Activated CD4-positive, alpha-beta T cell treated with anti-CD3 and anti-CD28 coated beads, Interleukin-2, amount 10 ng/mL, durations not matched to agents 24 days and 14 days (primary cell): ENCODE measurements around the gene IMPA2. TPM values are rescaled to one million over a fixed set of nuclear protein-coding genes. Genes with fewer than 3 reads are reported as not detected.
A peak's percentile ranks its signal among the peaks of the same experiment; 100 is the strongest.
"Not testable (repeated sequence)": the region's sequence is repeated elsewhere in the genome, so short reads cannot be mapped to it uniquely, and the experiment has no call there.

Experiments
- DNase-seq: peaks from one replicate; pipeline ENCODE4 v3.0.0; 2022
- H3K27ac Mint-ChIP-seq: one replicate; pipeline ENCODE4 v1.8.0; 2022; ENCODE audit warnings: mild to moderate bottlenecking, mixed read lengths
- H3K27me3 Mint-ChIP-seq: one replicate; pipeline ENCODE4 v1.8.0; 2022; ENCODE audit warnings: mixed read lengths
- H3K36me3 Mint-ChIP-seq: one replicate; pipeline ENCODE4 v1.8.0; 2022; ENCODE audit warnings: low read depth, mild to moderate bottlenecking, mixed read lengths
- H3K4me1 Mint-ChIP-seq: one replicate; pipeline ENCODE4 v1.8.0; 2021; ENCODE audit warnings: mixed read lengths
- H3K4me3 Mint-ChIP-seq: one replicate; pipeline ENCODE4 v1.8.0; 2022; ENCODE audit warnings: mild to moderate bottlenecking, moderate library complexity, mixed read lengths
- H3K9me3 Mint-ChIP-seq: one replicate; pipeline ENCODE4 v1.8.0; 2021; ENCODE audit warnings: mixed read lengths
- intact Hi-C: fragments of 100-400 bp; cut with micrococcal nuclease; formaldehyde crosslinking; loops from one replicate; pipeline ENCODE4 v1.15.1; 2023
- total RNA-seq: library from RNA; stranded (reverse); gene quantifications from 2 replicates; pipeline ENCODE4 v1.2.3, GENCODE V29; 2022

The IMPA2 gene
- 18.8 and 20.1 TPM in 2 replicates for total RNA-seq

GRCh38 chr18:11981192-11981542, at the start of gene IMPA2:
Gene IMPA2, plus strand, starts transcription at chr18:11981507. Its CDS starts 163 bp downstream, at chr18:11981670.
- Mint-ChIP-seq H3K36me3 (no peaks in the 10 kb centered on the region), H3K27ac (peak within 1 kb of the TSS; percentile 89), H3K27me3 (peaks cover 10% of the 10 kb centered on the region), H3K4me1 (peaks cover 17% of the 10 kb centered on the region), H3K4me3 (peak within 1 kb of the TSS; percentile 91), H3K9me3 (no peaks in the 10 kb centered on the region)
- intact Hi-C loops: loop anchor here (1.0 to 5.0 kb wide), 6 partner anchors 34 to 966 kb away; partner anchors contain the start of genes AFG3L2, CHMP1B, MPPE1 and SEH1L
- DNase-seq: no peak

GRCh38 chr18:11932393-11932792, 48.9 kb upstream of the IMPA2 start:
- Mint-ChIP-seq H3K4me3 (no peak overlapping the region), H3K27ac (no peak overlapping the region), H3K36me3 (no peaks in the 10 kb centered on the region), H3K27me3 (no peaks in the 10 kb centered on the region), H3K4me1 (no peaks in the 10 kb centered on the region), H3K9me3 (no peaks in the 10 kb centered on the region)
- intact Hi-C loops: loop anchor here (10.0 kb wide), 1 partner anchor 302 kb away; no protein-coding TSS in a partner anchor
- DNase-seq: no peak

- no peak overlapping the region for H3K27ac Mint-ChIP-seq
- H3K4me1 Mint-ChIP-seq: peaks cover 2% of the 10 kb centered on the region
- peak; percentile 93 for DNase-seq
- no peak overlapping the region for H3K4me3 Mint-ChIP-seq
- H3K27me3 Mint-ChIP-seq: no peaks in the 10 kb centered on the region
- no peaks in the 10 kb centered on the region for H3K9me3 Mint-ChIP-seq
- no peaks in the 10 kb centered on the region for H3K36me3 Mint-ChIP-seq
- intact Hi-C loops: loop anchor here (1.0 to 10.0 kb wide), 3 partner anchors 57 to 297 kb away; no protein-coding TSS in a partner anchor
These were observed 43.3 kb upstream of the IMPA2 start for GRCh38 chr18:11937874-11938478.

- Mint-ChIP-seq H3K27ac (no peak overlapping the region), H3K4me1 (peaks cover 2% of the 10 kb centered on the region), H3K36me3 (no peaks in the 10 kb centered on the region), H3K4me3 (no peak overlapping the region), H3K9me3 (no peaks in the 10 kb centered on the region), H3K27me3 (no peaks in the 10 kb centered on the region)
- intact Hi-C loops: no loop called here
- DNase-seq: no peak
These were observed 40.4 kb upstream of the IMPA2 start for GRCh38 chr18:11940956-11941355.

- no peaks in the 10 kb centered on the region for H3K27me3 Mint-ChIP-seq
- no peak overlapping the region for H3K27ac Mint-ChIP-seq
- no peak overlapping the region for H3K4me3 Mint-ChIP-seq
- H3K9me3 Mint-ChIP-seq: no peaks in the 10 kb centered on the region
- intact Hi-C loops: no loop called here
- peaks cover 8% of the 10 kb centered on the region for H3K4me1 Mint-ChIP-seq
- no peak for DNase-seq
- H3K36me3 Mint-ChIP-seq: no peaks in the 10 kb centered on the region
These were observed 37.8 kb upstream of the IMPA2 start for GRCh38 chr18:11943551-11943950.

GRCh38 chr18:11944252-11944651, 37.1 kb upstream of the IMPA2 start:
- DNase-seq: no peak
- Mint-ChIP-seq H3K27ac (no peak overlapping the region), H3K4me3 (no peak overlapping the region), H3K27me3 (no peaks in the 10 kb centered on the region), H3K36me3 (no peaks in the 10 kb centered on the region), H3K4me1 (peaks cover 8% of the 10 kb centered on the region), H3K9me3 (no peaks in the 10 kb centered on the region)
- intact Hi-C loops: no loop called here

GRCh38 chr18:11944786-11945185, 36.5 kb upstream of the IMPA2 start:
- H3K4me3 Mint-ChIP-seq: no peak overlapping the region
- no peaks in the 10 kb centered on the region for H3K9me3 Mint-ChIP-seq
- no peaks in the 10 kb centered on the region for H3K36me3 Mint-ChIP-seq
- intact Hi-C loops: no loop called here
- peaks cover 8% of the 10 kb centered on the region for H3K4me1 Mint-ChIP-seq
- no peak for DNase-seq
- no peak overlapping the region for H3K27ac Mint-ChIP-seq
- H3K27me3 Mint-ChIP-seq: no peaks in the 10 kb centered on the region

- not testable (repeated sequence) for H3K27me3 Mint-ChIP-seq, H3K36me3 Mint-ChIP-seq, DNase-seq, H3K4me1 Mint-ChIP-seq, H3K9me3 Mint-ChIP-seq
- Mint-ChIP-seq H3K27ac (peak overlapping the region; percentile 20), H3K4me3 (peak overlapping the region; percentile 48)
- intact Hi-C loops: loop anchor here (2.0 kb wide), 1 partner anchor 37 kb away; the partner anchor contains the start of gene MPPE1
These were observed 35.3 kb upstream of the IMPA2 start for GRCh38 chr18:11945834-11946659.

- Mint-ChIP-seq H3K27ac (peak overlapping the region; percentile 20), H3K4me3 (peak overlapping the region; percentile 48), H3K9me3 (no peaks in the 10 kb centered on the region), H3K4me1 (peaks cover 8% of the 10 kb centered on the region), H3K36me3 (no peaks in the 10 kb centered on the region), H3K27me3 (no peaks in the 10 kb centered on the region)
- intact Hi-C loops: loop anchor here (1.0 to 2.0 kb wide), 2 partner anchors 35 to 38 kb away; partner anchors contain the start of genes IMPA2 and MPPE1
- no peak for DNase-seq
These were observed 34.6 kb upstream of the IMPA2 start for GRCh38 chr18:11946756-11947155.

- no peaks in the 10 kb centered on the region for H3K36me3 Mint-ChIP-seq
These were observed 33.8 kb upstream of the IMPA2 start for GRCh38 chr18:11947214-11948191.

GRCh38 chr18:11948852-11949523, 32.3 kb upstream of the IMPA2 start:
- Mint-ChIP-seq H3K27ac (no peak overlapping the region), H3K36me3 (no peaks in the 10 kb centered on the region), H3K9me3 (no peaks in the 10 kb centered on the region), H3K4me3 (no peak overlapping the region), H3K4me1 (peaks cover 8% of the 10 kb centered on the region), H3K27me3 (no peaks in the 10 kb centered on the region)
- intact Hi-C loops: no loop called here
- DNase-seq: no peak

More at GRCh38 chr18:11947214-11948191, 33.8 kb upstream of the IMPA2 start:
- peak; percentile 86 for DNase-seq
- H3K4me1 Mint-ChIP-seq: peaks cover 8% of the 10 kb centered on the region
- H3K9me3 Mint-ChIP-seq: no peaks in the 10 kb centered on the region
- peak overlapping the region; percentile 84 for H3K4me3 Mint-ChIP-seq
- no peaks in the 10 kb centered on the region for H3K27me3 Mint-ChIP-seq
- H3K27ac Mint-ChIP-seq: peak overlapping the region; percentile 81
- intact Hi-C loops: loop anchor here (1.0 to 2.0 kb wide), 2 partner anchors 34 to 39 kb away; partner anchors contain the start of genes IMPA2 and MPPE1

GRCh38 chr18:11950824-11951223, 30.5 kb upstream of the IMPA2 start:
- DNase-seq: no peak
- no peaks in the 10 kb centered on the region for H3K9me3 Mint-ChIP-seq
- H3K27ac Mint-ChIP-seq: no peak overlapping the region
- peaks cover 13% of the 10 kb centered on the region for H3K4me1 Mint-ChIP-seq
- H3K36me3 Mint-ChIP-seq: no peaks in the 10 kb centered on the region
- H3K27me3 Mint-ChIP-seq: no peaks in the 10 kb centered on the region
- intact Hi-C loops: no loop called here
- no peak overlapping the region for H3K4me3 Mint-ChIP-seq

GRCh38 chr18:11951390-11951851, 29.9 kb upstream of the IMPA2 start:
- H3K4me1 Mint-ChIP-seq: peaks cover 13% of the 10 kb centered on the region
- no peaks in the 10 kb centered on the region for H3K9me3 Mint-ChIP-seq
- H3K27me3 Mint-ChIP-seq: no peaks in the 10 kb centered on the region
- intact Hi-C loops: no loop called here
- H3K36me3 Mint-ChIP-seq: no peaks in the 10 kb centered on the region
- DNase-seq: no peak
- no peak overlapping the region for H3K4me3 Mint-ChIP-seq
- no peak overlapping the region for H3K27ac Mint-ChIP-seq
